Sigmoid colon (tissue), 7 donors: Measurements from ENCODE around the gene FBXL13. TPM values are rescaled to one million over a fixed set of nuclear protein-coding genes. Genes with fewer than 3 reads are reported as not detected.

ENCODE experiments used
- DNase-seq: peaks from one replicate; pipeline ENCODE4 v3.0.0-alpha.2; 2019
- H3K27ac ChIP-seq, 4 donors: fragments of 200-600 bp; sonication (generic); one replicate each; pipeline ENCODE4 v1.5.1; 2016 to 2019; ENCODE audit warnings: mild to moderate bottlenecking in 1 of 4
- H3K27me3 ChIP-seq, 3 donors: fragments of 200-600 bp; sonication (generic); one replicate each; pipeline ENCODE4 v1.5.1; 2019; ENCODE audit warnings: mild to moderate bottlenecking in 1 of 3
- H3K36me3 ChIP-seq, 4 donors: fragments of 200-600 bp; sonication (generic); one replicate each; pipeline ENCODE4 v1.5.1; 2016 to 2019
- H3K4me1 ChIP-seq, 4 donors: fragments of 200-600 bp; sonication (generic); one replicate each; pipeline ENCODE4 v1.5.1; 2017 to 2019
- H3K4me3 ChIP-seq, 4 donors: fragments of 200-600 bp; sonication (generic); one replicate each; pipeline ENCODE4 v1.5.1; 2017 to 2019; ENCODE audit warnings: mild to moderate bottlenecking in 2 of 4, moderate library complexity in 1 of 4
- H3K9me3 ChIP-seq, 4 donors: fragments of 200-600 bp in 3 of 4; sonication (generic) in 3 of 4; one replicate each; pipeline versions ENCODE4 v1.5.1 to v1.6.1; 2013 to 2019
- CTCF ChIP-seq, 4 experiments: fragments of 450-650 bp in 3 of 4; fragments of 200-600 bp in 1 of 4; IDR thresholded peaks; one replicate each; pipeline ENCODE4 v1.5.1; 2016 to 2019; ENCODE audit warnings: antibody characterized with exemption in 4 of 4, mild to moderate bottlenecking in 3 of 4, moderate library complexity in 2 of 4
- EP300 ChIP-seq, 4 donors: sonication (generic); formaldehyde crosslinking; IDR thresholded peaks; one replicate each; pipeline ENCODE4 v1.6.1; 2017; ENCODE audit warnings: antibody characterized with exemption in 4 of 4
- POLR2A ChIP-seq, 2 donors: fragments of 450-650 bp; IDR thresholded peaks; one replicate each; pipeline ENCODE4 v1.6.1; 2016; ENCODE audit warnings: antibody characterized with exemption in 2 of 2, mild to moderate bottlenecking in 2 of 2, moderate library complexity in 2 of 2
- POLR2AphosphoS5 ChIP-seq, 4 donors: sonication (generic); formaldehyde crosslinking; IDR thresholded peaks; one replicate each; pipeline ENCODE4 v1.6.1; 2017; ENCODE audit warnings: antibody characterized with exemption in 4 of 4
- WGBS, 2 donors: extraction: QIAGEN DNeasy Blood & Tissue Kit; methylation state at CpG; one replicate each; pipeline ENCODE4 v1.1.7; 2013; 5-methylcytosine and 5-hydroxymethylcytosine counted together
- intact Hi-C: fragments of 100-400 bp; cut with DNase I; formaldehyde crosslinking; loops from one replicate; pipeline ENCODE4 v1.15.1; 2023
- polyA plus RNA-seq, 3 donors: library from polyadenylated mRNA; stranded (reverse); fragments of 200-250 nt; gene quantifications; one replicate each; pipeline ENCODE4 v1.2.3, GENCODE V29; 2013
- total RNA-seq, 4 donors: library from RNA; depleted of rRNA; stranded (reverse); fragments of >200 nt; gene quantifications; one replicate each; pipeline ENCODE4 v1.1.0, GENCODE V29; 2016
- donor health status: healthy with polysubstance abuse.
- donor health status: Bipolar disorder and iron deficiency.
- donor health status: healthy.

The FBXL13 gene
- total and polyA plus RNA-seq, 7 donors: 0.38 to 3.3 (median 2.5) TPM; not detected in 2

DNA sequence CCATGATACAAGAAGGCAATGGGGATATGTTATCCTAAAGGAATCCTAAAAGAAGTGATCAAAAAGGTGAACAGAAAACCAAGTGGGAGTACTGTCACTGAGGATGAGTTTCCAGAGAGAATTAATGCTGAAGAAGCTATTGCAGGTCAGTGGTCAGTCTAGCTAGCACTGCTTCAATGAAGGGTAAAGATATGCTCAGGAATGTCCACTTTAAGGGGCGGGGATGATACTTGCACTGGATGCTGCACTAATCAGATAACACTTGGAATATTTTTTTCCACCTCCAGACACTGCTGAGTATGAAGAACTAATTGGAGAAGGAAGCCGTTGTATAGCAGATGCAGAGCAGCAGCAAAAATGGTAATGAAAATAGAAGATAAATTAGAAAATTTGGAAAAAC lies 86.5 kb downstream of the FBXL13 start:
- WGBS, 2 donors: 93 to 94% methylated on average over 2 of the region's 2 CpGs
- H3K27ac ChIP-seq: no peak overlapping the region

GRCh38 chr7:102985176-102985783 lies 89.3 kb downstream of the FBXL13 start:
- intact Hi-C loops: no loop called here
- no peak for DNase-seq
- Histone ChIP-seq H3K27me3 (no peaks in the 10 kb centered on the region), H3K4me1 (no peaks in the 10 kb centered on the region), H3K36me3 (no peaks in the 10 kb centered on the region), H3K4me3 (no peak overlapping the region), H3K27ac (no peak overlapping the region), H3K9me3 (no peaks in the 10 kb centered on the region)
- no peak for TF ChIP-seq CTCF (IDR thresholded peaks at IDR 0.05)
- TF ChIP-seq POLR2A (IDR thresholded peaks at IDR 0.05): no peak
- no peak for TF ChIP-seq EP300 (IDR thresholded peaks at IDR 0.05)
- TF ChIP-seq POLR2AphosphoS5 (IDR thresholded peaks at IDR 0.05): no peak

More for the DNA sequence above, 86.5 kb downstream of the FBXL13 start:
- intact Hi-C loops: no loop called here
- no peak for DNase-seq
- no peak for TF ChIP-seq POLR2A (IDR thresholded peaks at IDR 0.05)
- no peak for TF ChIP-seq CTCF (IDR thresholded peaks at IDR 0.05)
- TF ChIP-seq POLR2AphosphoS5 (IDR thresholded peaks at IDR 0.05): no peak
- TF ChIP-seq EP300 (IDR thresholded peaks at IDR 0.05): no peak
- no peaks in the 10 kb centered on the region for H3K36me3 ChIP-seq
- H3K4me1 ChIP-seq: peaks cover 0 to 27% (median 23%) of the 10 kb centered on the region in 4 donors
- H3K4me3 ChIP-seq: no peak overlapping the region
- H3K27me3 ChIP-seq: no peaks in the 10 kb centered on the region
- H3K9me3 ChIP-seq: no peaks in the 10 kb centered on the region

DNA sequence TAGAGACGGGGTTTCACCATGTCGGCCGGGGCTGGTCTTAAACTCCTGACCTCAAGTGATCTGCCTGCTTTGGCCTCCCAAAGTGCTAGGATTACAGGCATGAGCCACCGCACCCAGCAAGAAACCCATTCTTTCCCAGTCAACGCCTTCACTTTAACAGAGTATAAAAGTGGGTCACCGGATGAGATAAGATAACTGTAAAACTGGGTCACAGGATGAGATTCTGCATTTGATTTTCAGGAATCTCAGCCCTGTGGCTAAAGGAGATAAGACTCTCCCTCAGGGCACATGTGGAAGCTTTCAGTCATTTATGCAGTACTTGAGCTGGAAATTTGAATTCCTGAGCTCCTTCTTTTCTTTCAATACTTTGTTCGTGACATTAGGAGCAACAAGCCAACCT lies 91.0 kb downstream of the FBXL13 start:
- TF ChIP-seq CTCF (IDR thresholded peaks at IDR 0.05) (no peak), POLR2AphosphoS5 (IDR thresholded peaks at IDR 0.05) (no peak), EP300 (IDR thresholded peaks at IDR 0.05) (no peak), POLR2A (IDR thresholded peaks at IDR 0.05) (peak in 1 of 2 donors; percentile 3)
- no peak for DNase-seq
- no peaks in the 10 kb centered on the region for H3K36me3 ChIP-seq
- H3K27me3 ChIP-seq: no peaks in the 10 kb centered on the region
- WGBS, 2 donors: 85 to 91% methylated on average over 7 of the region's 7 CpGs
- H3K27ac ChIP-seq: no peak overlapping the region
- intact Hi-C loops: no loop called here
- H3K9me3 ChIP-seq: peaks cover 0 to 7% (median 0%) of the 10 kb centered on the region in 4 donors
- no peaks in the 10 kb centered on the region for H3K4me1 ChIP-seq
- H3K4me3 ChIP-seq: no peak overlapping the region

- intact Hi-C loops: no loop called here
- H3K27me3 ChIP-seq: no peaks in the 10 kb centered on the region
- H3K9me3 ChIP-seq: peaks cover 0 to 7% (median 0%) of the 10 kb centered on the region in 4 donors
- H3K4me1 ChIP-seq: no peaks in the 10 kb centered on the region
- no peak for TF ChIP-seq POLR2AphosphoS5 (IDR thresholded peaks at IDR 0.05)
- no peak for TF ChIP-seq CTCF (IDR thresholded peaks at IDR 0.05)
- TF ChIP-seq POLR2A (IDR thresholded peaks at IDR 0.05): no peak
- TF ChIP-seq EP300 (IDR thresholded peaks at IDR 0.05): no peak
- WGBS, 2 donors: 9 to 61% methylated on average over 1 of the region's 1 CpG
- no peak for DNase-seq
- no peak overlapping the region for H3K27ac ChIP-seq
- no peaks in the 10 kb centered on the region for H3K36me3 ChIP-seq
- H3K4me3 ChIP-seq: no peak overlapping the region
These were observed 92.4 kb downstream of the FBXL13 start for GRCh38 chr7:102982235-102982634.

GRCh38 chr7:102981451-102981850 lies 93.1 kb downstream of the FBXL13 start:
- H3K4me1 ChIP-seq: no peaks in the 10 kb centered on the region
- 66 to 92% methylated on average over 2 of the region's 2 CpGs for WGBS, 2 donors
- no peak overlapping the region for H3K27ac ChIP-seq
- H3K27me3 ChIP-seq: no peaks in the 10 kb centered on the region
- TF ChIP-seq POLR2A (IDR thresholded peaks at IDR 0.05) (no peak), EP300 (IDR thresholded peaks at IDR 0.05) (no peak), CTCF (IDR thresholded peaks at IDR 0.05) (no peak), POLR2AphosphoS5 (IDR thresholded peaks at IDR 0.05) (no peak)
- H3K9me3 ChIP-seq: peaks cover 0 to 7% (median 0%) of the 10 kb centered on the region in 4 donors
- H3K4me3 ChIP-seq: no peak overlapping the region
- DNase-seq: no peak
- intact Hi-C loops: no loop called here
- no peaks in the 10 kb centered on the region for H3K36me3 ChIP-seq
